ENCODE results near the gene ZNF426. TPM values are rescaled to one million over a fixed set of nuclear protein-coding genes. Genes with fewer than 3 reads are reported as not detected.
A peak's percentile ranks its signal among the peaks of the same experiment; 100 is the strongest.
"Not testable (repeated sequence)": the region's sequence is repeated elsewhere in the genome, so short reads cannot be mapped to it uniquely, and the experiment has no call there.

Gene ZNF426
- total and polyA plus RNA-seq, 2 of the 13 experiments (the other 11 are each of a cell fraction or from before 2014, with no cell fraction given), result 3.8 to 14.9 TPM

- H3K9ac ChIP-seq (ENCODE audit: insufficient read depth, low read depth, low read length), result peak overlapping the region; percentile 29; the same call in 1 of the 2 replicates
- WGBS (ENCODE audit: low lambda C conversion rate), result 79% methylated on average over 11 of the region's 13 CpGs
- CTCF ChIA-PET (ENCODE audit: low intra/inter-chr PET ratio, low total read pairs), result not testable (repeated sequence)
These were observed 43.8 kb upstream of the ZNF426 start for GRCh38 chr19:9582081-9582725.

More at GRCh38 chr19:9582081-9582725, 43.8 kb upstream of the ZNF426 start:
- H3K9me3 ChIP-seq (ENCODE audit: low read length); BruUV-seq (replicated peaks); FAIRE-seq; ATAC-seq; H2AFZ ChIP-seq (ENCODE audit: low read length); DNase-seq (ENCODE audit: low spot score); in situ Hi-C loops (cut with HindIII; ENCODE audit: extremely low pct_ligation_motif_present, low pct_unique_long_range_greater_than_20kb); H3K27me3 ChIP-seq (ENCODE audit: control insufficient read depth in 1 of 2, insufficient read depth in 2 of 2, low read length in 2 of 2); H3K27ac ChIP-seq (ENCODE audit: extremely low read length, insufficient read depth, low read length): not testable (repeated sequence)
- peaks cover 51% of the 10 kb centered on the region for H3K4me1 ChIP-seq (ENCODE audit: insufficient read depth, low read length)
- H3K4me3 ChIP-seq (replicated peaks in 1 of 3; ENCODE audit: insufficient read depth in 1 of 3, low read depth in 2 of 3, low read length in 3 of 3), result peak overlapping the region; percentile 9 to 92 (median 12); a peak in 4 of 6 replicates
- peak overlapping the region; percentile 73 for H3K4me2 ChIP-seq (ENCODE audit: low read depth, low read length)
- peaks cover 68% of the 10 kb centered on the region for H3K79me2 ChIP-seq (ENCODE audit: insufficient read depth, low read length)
- intact Hi-C loops (cut with micrococcal nuclease; ENCODE audit: unreplicated experiment), result loop anchor here (10.0 kb wide), 1 partner anchor 447 kb away; no protein-coding TSS in a partner anchor
- POLR2A ChIA-PET, result interaction anchor here (1.3 kb wide), 1 partner anchor 186 kb away, joined by 3 read pairs; the partner anchor contains the start of gene ZNF846
- TF ChIP-seq, protein P1, sequence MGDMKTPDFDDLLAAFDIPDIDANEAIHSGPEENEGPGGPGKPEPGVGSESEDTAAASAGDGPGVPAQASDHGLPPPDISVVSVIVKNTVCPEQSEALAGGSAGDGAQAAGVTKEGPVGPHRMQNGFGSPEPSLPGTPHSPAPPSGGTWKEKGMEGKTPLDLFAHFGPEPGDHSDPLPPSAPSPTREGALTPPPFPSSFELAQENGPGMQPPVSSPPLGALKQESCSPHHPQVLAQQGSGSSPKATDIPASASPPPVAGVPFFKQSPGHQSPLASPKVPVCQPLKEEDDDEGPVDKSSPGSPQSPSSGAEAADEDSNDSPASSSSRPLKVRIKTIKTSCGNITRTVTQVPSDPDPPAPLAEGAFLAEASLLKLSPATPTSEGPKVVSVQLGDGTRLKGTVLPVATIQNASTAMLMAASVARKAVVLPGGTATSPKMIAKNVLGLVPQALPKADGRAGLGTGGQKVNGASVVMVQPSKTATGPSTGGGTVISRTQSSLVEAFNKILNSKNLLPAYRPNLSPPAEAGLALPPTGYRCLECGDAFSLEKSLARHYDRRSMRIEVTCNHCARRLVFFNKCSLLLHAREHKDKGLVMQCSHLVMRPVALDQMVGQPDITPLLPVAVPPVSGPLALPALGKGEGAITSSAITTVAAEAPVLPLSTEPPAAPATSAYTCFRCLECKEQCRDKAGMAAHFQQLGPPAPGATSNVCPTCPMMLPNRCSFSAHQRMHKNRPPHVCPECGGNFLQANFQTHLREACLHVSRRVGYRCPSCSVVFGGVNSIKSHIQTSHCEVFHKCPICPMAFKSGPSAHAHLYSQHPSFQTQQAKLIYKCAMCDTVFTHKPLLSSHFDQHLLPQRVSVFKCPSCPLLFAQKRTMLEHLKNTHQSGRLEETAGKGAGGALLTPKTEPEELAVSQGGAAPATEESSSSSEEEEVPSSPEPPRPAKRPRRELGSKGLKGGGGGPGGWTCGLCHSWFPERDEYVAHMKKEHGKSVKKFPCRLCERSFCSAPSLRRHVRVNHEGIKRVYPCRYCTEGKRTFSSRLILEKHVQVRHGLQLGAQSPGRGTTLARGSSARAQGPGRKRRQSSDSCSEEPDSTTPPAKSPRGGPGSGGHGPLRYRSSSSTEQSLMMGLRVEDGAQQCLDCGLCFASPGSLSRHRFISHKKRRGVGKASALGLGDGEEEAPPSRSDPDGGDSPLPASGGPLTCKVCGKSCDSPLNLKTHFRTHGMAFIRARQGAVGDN (CRISPR knock-in tag; IDR thresholded peaks at IDR 0.05), result peak; percentile 33; the same call in 1 of the 2 replicates
- TF ChIP-seq SSRP1 (CRISPR knock-in tag; IDR thresholded peaks at IDR 0.05), result 0 out of 2 replicates have a peak, but pooled peaks have one; percentile 61
- peaks cover 53% of the 10 kb centered on the region for H4K20me1 ChIP-seq (ENCODE audit: insufficient read depth, low read length)
- H3K36me3 ChIP-seq (replicated peaks in 1 of 2; ENCODE audit: control insufficient read depth in 1 of 2, insufficient read depth in 2 of 2, low read length in 2 of 2), result peaks cover 3 to 15% of the 10 kb centered on the region in 2 experiments; a peak in 4 of 5 replicates
